GM19328 (cell line): ENCODE measurements around the gene CREB5.

Experiments
- ATAC-seq: cut with Tn5 transposase; IDR thresholded peaks from one replicate; pipeline ENCODE4 v1.9.1; 2021; ENCODE audit warnings: mild to moderate bottlenecking, moderate library complexity; ENCODE audit not compliant: unreplicated experiment

CREB5 gene

GRCh38 chr7:28434510-28434909 is 22.2 kb downstream of the CREB5 start:
- no peak for ATAC-seq

- no peak for ATAC-seq
Measured at GRCh38 chr7:28435152-28435551, 22.8 kb downstream of the CREB5 start.

DNA sequence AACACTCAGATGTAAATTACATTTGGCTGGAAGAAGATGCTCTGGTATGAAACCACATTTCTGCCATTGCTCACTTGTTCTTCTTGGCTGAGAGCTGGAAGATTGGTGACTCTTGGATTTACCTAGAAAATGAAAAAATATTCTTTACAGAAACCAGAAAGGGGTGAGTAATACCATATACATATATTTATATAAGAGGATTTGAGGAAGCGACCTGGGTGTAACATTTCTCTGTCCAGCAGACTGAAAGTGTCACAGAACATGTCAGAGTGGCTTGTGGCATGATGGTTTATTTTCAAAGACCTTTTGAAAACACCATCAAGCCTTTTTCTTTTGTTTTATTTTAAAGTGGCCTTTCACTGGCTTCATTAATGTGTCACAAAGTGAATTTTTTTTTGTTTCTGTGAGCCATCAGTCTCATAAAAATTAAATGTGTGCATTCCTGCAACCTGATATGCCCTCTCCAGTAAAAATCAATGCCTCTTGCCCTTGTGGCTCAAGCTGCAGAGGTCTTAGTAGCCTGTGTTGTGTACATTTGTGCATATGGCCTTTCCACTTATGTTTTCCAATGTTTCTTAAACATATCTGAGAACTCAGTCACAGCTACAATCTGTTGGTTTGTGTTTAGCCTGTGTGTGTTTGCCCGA is 23.5 kb downstream of the CREB5 start:
- no peak for ATAC-seq

GRCh38 chr7:28440055-28440601 is 27.8 kb downstream of the CREB5 start:
- no peak for ATAC-seq

DNA sequence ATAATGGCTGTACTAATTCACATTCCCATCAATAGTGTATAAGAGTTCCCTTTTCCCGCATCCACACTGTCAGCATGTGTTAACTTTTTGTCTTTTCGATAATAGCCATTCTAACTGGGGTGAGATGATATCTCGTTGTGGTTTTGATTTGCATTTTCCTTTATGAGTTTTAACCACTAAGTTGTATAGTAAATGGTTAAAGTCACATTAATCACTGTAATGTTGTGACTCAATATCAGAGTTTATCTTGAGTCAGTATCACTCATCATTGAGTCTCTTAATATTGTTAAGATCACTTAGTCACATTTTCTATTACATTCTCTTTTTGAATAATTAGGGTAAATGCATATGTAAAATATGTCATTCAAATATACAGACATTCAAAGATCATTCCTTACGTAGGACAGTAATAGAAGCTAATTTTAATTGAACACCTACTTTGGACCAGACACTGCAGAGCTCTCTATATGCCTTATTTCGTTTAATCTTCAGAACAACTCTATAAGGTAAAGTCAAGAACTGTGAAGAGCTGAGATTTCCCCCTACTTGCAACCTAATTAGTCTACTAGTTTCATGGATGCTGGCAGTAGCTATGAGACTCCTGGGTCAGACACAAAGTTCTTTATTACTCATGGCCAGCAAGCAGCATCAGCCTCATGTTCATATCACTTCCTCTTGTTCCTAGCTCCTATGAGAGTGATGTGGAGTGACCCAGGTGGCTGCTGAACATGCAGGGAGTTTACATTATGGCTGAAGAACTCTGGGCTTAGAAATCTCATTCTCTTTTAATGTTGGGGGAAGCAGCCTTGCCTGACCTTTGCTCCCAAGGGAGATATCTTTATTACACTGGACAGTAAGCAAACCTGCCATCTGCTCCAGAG is 30.5 kb downstream of the CREB5 start:
- ATAC-seq: no peak

DNA sequence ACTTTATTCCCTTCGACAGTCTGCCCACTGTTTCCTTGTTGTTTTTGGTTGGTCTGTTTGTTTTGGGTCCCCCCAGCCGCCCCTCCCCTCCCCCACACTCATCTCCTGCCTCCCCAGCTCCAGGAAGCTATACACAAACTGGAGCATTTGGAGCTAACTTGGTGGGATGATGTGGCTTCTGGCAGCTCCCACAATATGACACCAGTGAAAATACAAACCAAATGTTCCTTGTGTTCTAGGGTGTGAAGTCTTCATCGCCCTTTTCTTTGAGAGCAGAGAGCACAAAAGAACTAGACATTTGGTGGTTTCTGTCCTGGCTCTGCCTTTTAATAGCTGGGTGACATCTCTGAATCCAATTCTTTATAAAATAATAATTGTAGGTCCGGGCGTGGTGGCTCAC is 33.8 kb downstream of the CREB5 start:
- ATAC-seq: no peak

DNA sequence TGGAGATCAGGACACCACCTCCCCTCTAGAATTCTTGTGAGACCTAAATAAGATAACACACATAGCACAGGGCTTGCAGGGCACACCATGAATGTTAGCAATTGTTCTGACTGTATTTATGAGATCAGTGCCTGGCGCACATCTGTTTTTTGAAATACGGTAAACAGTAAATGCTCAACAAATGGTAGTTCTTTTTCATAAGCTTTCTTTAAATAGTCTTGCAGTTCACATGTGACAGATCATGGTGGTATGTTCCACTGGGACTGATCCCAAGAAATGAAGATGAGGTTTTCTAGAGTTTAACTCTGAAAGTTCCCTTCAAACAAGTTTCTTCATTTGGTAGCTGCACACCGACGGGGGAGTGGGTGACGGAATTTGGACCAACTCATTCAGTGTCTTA is 34.8 kb downstream of the CREB5 start:
- ATAC-seq: no peak

- no peak for ATAC-seq
Measured at GRCh38 chr7:28448708-28449107, 36.4 kb downstream of the CREB5 start.

DNA sequence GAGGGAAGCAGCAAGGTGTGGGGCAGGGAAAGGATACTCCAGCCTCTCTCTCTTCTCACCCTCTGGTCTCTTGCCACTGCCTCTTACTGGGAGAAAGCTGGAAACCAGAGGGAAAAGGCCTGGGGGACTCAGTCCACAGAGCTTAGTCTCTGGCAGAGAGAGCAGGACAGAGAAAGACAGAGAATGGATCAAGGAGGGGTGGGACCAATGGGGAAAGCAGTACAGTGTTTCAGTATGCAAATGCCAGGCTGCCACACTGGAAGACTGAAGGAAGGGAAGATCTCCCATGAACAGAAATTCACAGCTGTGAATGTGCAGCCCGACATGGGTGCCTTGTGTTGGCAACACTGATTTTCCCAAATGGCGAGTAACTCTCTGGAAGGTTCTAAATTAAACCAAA is 40.4 kb downstream of the CREB5 start:
- ATAC-seq: no peak

- no peak for ATAC-seq
Measured at GRCh38 chr7:28455486-28455885, 43.2 kb downstream of the CREB5 start.

DNA sequence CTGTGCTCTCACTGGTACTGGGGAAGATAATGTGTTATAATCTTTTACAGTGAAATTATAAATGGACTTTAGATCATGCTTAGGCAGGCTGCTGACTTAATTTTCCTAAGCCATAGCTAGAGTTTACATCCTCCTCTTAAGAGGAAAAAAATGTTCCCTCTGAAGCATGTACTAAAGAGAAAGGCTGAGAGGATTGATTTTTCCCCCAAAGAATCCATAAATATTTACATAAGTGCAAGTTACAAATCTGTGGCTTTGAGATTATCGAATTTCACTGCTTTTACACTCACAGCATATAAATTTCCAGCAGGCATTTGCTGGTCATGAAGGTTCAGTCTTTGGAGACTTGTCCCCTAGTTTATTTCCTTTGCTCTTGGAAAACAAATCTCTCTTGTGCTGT is 43.7 kb downstream of the CREB5 start:
- ATAC-seq: no peak

- no peak for ATAC-seq
Measured at GRCh38 chr7:28458732-28459131, 46.4 kb downstream of the CREB5 start.

GRCh38 chr7:28459306-28459705 is 47.0 kb downstream of the CREB5 start:
- ATAC-seq: no peak

- ATAC-seq: no peak
Measured at GRCh38 chr7:28465697-28466096, 53.4 kb downstream of the CREB5 start.

GRCh38 chr7:28466341-28466740 is 54.0 kb downstream of the CREB5 start:
- ATAC-seq: no peak

DNA sequence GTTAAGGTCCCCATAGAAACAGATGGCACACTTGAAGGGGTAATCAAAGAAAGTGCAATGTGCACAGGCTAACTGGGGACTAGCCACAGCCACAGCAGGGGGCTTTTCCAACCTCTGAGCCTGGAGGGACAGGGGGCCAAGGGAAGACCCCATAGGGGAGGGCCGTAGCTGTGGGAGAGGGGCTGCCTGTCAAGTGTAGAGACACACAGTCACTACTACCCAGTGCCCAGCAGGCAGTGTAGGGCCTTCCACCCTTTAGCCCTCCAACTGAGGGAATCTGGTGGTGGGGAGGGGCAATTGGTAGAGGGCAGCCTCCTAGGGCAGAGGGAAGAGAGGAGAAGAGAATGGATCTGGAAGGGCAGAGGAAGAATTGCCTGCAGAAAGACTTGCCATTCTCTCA is 54.6 kb downstream of the CREB5 start:
- no peak for ATAC-seq

- no peak for ATAC-seq
Measured at GRCh38 chr7:28469562-28469961, 57.2 kb downstream of the CREB5 start.

DNA sequence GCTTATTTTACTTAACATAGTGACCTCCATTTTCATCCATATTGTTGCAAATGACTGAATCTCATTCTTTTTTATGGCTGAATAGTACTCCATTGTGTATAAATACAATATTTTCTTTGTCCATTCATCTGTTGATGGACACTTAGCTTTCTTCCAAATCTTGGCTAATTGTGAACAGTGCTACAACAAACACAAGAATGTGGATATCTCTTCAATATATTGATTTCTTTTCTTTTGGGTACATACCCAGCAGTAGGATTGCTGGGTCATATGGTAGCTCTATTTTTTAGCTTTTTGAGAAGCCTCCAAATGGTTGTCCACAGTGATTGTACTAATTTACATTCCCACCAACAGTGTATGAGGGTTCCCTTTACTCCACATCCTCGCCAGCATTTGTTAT is 58.0 kb downstream of the CREB5 start:
- ATAC-seq: no peak

GRCh38 chr7:28472332-28472731 is 60.0 kb downstream of the CREB5 start:
- no peak for ATAC-seq

DNA sequence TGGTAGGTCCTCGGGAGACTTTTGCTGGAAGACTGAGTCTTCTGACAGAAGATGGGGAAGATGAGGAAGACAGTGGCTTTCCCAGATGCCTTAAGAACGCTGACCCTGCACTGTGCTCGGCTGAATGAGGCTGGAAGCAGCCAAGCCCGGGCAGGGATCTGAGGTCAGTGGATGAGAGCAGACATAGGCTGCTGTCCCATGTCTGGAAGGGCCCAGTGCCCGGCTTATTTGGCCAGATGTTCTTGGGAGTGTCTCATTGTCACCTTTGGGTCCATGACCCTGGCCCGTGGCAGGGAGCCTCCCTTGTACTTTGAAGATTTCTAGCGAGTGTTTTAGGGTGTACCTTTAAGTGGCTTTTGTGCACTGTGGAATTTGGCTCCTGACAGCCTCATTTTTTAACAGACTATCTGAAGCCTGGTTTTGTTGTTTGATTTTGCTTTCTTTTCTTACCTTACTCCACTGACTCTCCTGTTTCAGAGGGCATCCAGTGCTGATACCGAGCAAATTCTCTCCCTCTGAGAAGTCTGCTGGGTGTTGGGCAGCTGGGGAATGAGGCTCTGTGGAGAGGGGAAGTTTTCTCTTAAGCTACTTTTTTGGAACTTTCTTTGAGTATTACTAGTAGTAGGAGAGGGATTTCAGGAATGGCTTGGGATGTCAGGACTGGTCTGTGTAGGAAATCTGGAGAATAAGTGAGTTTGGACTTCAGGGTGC is 61.4 kb downstream of the CREB5 start:
- no peak for ATAC-seq

- ATAC-seq: no peak
Measured at GRCh38 chr7:28474282-28474638, 61.9 kb downstream of the CREB5 start.

DNA sequence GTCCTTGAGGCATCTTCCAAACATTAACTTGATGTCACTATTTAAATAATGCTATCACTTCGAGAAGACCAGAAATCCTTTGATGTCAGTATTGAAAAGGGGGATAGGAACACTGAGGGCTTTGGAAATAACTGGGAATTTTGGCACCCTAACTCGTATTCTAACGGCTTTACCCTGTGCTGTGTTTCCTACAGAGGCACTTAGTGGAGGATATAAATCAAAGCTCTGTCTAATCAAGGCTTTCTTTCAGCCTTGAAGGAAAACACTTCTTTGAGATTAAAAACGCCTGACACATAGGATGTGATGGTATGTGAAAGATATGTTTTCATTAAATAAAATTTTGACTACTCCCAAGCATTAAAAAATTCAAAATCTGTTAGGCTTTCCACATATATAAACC is 62.3 kb downstream of the CREB5 start:
- no peak for ATAC-seq
